ENCODE data around the gene PINLYP.
A peak's percentile ranks its signal among the peaks of the same experiment; 100 is the strongest.

The PINLYP gene

DNA sequence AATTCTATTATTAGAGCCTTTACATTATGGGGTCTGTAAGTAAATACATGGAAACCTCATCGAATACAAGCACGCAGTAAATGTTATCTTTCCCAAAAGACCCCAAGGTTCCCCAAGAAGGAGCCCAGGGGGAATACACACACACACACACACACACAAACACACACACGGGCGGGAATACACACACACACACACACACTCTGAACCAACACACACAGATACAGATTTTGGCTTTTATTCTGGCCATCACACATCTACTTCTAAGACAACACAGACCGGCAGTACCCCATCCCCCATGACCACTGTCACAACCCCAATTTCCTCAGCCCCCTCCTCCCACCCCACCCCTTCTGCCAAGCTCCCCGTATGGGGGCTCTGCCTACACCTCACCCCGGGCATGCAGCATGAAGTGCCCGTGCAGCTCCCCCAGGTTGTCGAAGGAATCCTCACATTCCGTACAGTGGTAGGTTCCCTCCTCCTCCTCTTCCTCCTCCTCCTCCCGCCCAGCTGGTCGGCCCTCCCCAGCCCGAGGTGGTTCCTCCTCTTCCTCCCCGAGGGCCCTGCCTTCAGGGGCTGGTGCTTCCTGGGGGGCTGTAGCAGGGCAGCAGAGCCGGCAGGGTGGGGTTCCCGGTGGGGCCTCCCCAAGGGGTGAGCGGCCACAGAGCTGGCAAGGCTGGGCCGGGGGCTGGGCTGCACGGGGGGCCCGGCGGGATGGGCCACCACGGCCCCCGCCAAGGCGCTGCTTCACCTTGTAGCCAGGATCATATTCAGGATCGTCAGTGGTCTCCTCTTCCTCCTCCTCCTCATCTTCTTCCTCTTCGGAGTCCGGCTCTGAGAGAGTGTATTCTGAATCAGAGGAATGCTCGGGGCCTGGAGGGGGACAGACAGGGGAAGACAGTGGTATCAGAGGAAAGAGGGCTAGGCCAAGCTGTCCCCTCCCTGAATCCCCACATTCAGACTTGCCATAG, 31.9 kb downstream of the PINLYP start:
- DNase-seq = no peak

DNA sequence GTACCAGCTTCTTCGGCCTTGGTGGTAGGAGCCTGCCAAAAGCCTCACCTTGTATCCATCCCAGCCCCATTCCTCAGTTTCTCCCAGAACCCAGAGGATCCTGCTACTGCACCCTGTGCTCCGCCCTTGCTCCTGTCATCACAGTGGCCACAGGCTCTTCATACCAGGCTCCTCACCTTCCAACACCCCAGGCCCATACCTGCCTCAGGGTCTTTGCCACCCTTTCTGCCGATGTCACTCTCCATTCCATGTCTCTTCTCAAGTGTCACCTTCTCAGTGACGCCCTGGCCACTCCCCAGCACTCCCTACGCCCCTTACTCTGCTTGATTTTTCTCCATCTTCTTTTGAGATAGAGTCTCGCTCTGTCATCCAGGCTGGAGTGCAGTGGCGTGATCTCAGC, 34.3 kb downstream of the PINLYP start:
- DNase-seq = no peak

DNA sequence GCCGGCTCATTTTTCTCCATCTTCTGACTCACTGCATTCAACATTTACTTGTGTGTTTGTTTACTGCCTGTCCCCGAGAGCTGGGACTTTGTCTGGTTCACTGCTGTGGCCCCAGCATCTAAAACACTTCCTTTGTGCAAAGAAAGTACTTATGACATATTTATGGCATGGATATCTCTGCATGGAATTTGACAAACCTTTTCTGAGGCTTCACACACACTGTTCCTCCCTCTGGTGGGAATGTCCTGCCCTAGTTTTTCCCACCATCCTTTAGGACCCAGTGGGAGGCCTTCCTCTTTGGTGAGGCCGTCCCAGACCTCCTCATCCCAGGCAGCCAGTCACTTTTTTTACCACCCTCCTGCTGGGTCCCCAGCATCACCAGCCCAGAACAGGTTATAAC, 34.9 kb downstream of the PINLYP start:
- DNase-seq = no peak

DNA sequence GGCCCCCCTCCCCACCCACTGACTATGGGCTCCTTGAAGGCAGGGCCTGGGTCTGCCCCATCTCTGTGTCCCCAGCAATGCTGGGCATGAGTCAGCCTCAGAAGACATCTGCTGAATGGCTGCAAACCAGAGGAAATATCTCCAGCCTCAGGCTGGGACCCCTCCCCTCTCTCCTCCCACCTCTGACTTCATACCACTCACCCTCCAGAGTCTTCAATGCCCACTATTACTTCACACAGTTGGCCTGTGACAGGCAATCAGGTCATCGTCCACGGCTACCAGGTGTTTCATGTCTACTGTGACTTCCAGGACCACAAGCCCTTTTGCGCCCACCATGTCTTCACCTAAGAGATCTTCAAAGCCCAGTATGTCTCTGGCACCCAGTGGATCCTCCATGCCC, 36.2 kb downstream of the PINLYP start, which contains the start of gene SRRM5:
TSS of gene SRRM5 (plus strand) at position 301 of the 400 bp plus-strand sequence. CDS start at position 335, 34 bp downstream.
- DNase-seq = no peak

DNA sequence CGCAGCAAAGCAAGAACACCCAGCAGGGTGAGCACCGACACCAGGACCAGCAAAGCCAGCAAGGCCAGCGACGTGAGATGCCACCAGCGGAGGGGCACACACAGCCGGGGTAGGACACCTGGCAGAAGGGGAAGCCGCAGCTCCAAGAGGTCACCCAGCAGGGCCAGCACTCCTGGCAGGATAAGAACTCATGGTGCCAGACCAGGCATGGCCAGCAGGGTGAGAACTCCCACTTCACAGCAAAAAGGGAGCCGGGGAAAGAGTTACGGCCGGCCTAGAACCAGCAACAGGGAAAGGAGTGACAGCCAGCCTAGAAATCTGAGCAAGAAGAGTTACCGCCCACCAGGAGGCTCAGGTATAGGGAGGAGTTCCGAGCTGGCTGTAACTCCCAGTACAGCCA, 36.8 kb downstream of the PINLYP start:
- DNase-seq = no peak

DNA sequence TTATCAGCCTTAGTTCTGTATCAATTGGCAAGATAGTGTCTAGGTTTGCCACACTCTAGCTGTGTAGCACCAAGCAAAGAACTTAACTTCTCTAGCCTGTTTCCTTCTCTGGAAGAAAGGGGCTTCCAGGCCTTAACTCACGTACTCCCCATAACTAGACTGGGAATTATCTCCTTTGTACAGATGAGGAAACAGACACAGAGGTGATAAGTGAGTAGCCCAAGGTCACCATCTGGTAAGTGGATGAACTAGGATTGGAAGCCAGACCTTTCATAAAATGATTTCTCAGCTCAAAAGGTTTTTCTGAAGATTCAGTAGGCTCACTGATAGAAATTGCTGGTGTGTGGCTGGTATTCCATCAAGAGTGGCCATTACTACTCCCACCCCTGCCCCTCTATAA, 40.7 kb downstream of the PINLYP start:
- no peak for DNase-seq

DNA sequence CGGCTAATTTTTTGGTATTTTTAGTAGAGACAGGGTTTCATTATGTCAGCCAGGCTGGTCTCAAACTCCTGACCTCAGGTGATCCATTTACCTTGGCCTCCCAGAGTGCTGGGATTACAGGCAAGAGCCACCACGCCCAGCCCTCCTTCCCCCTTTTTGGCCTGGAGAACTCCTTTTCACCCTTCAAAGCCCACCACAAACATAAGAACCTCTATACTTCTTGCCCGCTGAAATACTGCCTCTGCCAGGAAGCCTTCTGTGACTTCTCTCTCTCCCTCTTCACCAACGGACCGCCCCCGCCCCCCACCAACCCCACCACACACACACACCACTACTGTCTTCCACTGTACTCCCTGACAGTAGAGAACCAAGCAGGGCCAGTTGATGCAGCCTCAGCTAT, 41.4 kb downstream of the PINLYP start:
- DNase-seq = no peak

DNA sequence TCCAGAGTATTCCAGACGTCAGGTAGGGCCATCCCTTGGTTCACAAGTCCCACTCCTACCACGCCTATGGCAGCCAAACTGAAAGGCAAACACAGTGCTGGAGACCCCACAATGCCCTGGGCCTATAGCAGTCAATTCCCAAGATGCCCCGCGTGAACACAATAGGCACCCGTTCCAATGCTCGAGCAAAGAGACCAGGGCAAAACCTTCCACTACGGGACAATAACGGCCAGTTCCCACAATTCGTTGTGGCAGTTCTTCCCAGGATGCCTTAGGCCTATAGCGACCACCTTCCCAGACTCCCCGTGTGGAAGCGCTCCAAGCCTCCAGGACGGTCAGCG, 43.3 kb downstream of the PINLYP start:
- DNase-seq = peak; percentile 46

DNA sequence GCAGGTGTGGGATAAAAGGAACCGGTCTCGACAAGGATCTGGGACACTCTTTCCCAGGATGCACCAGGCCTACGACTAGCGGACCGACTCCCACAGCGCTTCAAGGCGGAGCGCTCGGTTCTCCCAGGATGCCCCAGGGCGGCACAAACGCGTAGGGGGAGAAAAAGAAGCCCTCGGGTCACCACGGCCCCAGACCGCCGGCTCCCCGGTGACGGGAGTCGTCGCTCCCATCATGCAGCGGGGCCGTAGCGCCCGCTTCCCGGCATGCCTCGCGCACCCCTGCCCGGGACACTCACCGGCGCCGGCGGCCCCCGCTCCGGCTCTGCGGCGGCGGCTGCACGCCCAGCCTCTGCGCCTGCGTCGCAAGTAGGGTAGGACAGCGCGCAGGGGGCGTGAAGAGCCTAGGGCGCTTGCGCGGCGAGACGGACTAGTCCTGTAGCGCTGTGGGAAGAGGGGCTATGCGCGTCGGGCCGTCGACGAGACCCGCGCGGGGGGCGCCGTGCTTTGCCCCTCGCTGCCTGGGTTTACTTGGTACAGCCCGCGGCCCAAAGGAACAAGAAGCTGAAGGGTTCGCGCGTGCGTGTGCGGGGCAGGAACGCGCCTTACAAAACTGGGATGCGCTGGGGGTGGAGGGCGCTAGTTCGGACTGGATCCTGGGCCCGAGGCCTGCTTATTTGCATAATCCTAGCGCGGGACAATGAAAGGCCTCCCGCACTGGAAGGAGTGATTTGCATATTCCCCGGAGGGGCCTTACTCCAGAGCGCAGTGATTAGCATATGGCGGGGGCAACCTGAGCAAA, 43.9 kb downstream of the PINLYP start, which contains the start of gene ZNF428:
TSS of gene ZNF428 (minus strand) at position 368 of the 799 bp plus-strand sequence. CDS start 5,325 bp downstream, outside the sequence.
- DNase-seq = peak; percentile 87

DNA sequence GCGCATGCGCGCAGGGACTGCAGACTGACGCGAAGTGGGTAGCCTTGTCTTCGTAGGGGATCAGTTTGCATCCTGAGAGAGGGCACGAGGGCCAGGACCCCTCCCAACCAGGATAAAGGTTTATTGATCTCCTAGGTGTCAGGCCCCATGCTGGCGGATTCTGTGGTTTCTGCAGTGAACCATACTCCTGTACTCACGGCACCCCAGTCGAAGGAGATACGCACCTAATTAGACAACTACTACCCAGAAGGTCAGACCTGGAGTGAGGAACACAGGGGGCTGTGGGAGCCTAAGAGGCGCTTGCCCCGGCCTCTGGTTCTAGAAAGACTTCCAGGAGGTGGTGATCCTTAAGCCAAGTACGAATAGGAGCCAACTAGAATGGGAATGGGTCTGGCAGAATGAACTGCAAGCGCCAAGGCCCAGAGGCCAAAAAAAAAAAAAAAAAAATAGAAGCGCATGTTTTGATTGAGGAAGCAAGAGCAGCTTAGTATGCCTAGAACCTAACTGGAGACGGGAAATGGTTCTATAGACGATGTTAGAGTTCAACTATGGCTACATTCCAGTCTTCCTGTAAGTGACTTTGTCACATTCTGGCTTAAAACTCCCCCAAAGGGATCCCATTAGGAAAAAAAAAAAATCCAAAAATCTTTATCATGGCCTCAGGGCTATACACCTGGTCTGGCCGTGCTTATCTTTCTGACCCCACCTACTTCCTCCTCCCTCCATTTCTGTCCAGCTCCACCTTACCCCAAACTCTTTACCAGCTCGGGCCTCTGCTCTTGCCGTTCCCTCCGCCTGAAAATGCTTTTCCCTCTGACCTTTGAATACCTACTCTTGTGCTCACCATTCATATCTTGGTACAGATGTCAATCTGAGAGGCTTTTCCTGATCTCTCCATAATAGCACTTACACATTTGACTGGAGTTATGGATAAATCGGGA, 44.7 kb downstream of the PINLYP start:
- DNase-seq = peak; percentile 91

DNA sequence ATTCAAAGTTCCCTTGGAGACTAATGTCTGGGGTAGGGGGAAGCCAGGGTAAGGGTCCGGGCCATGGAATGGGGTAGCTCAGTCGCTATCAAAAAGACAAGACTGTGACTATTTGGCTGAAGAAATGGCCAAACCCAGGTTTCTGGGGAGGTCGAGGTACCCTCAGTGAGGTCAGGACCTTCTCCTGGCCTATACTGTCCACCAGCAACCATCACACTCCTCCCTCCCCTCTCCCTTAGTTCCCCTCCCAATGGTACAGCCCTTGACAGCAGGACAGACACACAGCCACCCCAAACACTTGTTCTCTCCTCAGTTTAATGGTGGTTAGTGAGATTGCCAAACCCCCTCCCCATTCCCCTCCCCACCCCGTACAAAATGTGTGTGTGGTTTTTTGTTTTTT, 46.5 kb downstream of the PINLYP start:
- DNase-seq = no peak

DNA sequence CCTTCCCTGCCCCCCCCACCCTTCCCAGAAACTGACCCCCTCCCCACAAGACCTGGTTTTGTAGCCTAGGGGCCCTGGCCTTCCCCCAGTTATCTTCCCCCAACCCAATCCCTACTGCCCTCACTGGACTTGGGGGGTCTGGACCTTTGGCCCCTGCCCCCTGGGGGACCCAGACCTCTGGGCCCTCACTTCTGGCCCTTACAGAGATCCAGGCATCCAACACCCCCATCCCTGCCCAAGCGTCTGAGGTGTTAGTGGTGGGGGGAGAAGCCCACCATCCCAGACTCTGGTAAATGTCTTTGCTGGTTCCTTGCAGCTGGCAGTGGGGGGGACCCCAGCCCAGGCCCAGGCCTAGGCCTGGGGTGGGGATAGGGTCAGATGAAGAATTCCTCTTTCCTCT, 47.4 kb downstream of the PINLYP start:
- no peak for DNase-seq

DNA sequence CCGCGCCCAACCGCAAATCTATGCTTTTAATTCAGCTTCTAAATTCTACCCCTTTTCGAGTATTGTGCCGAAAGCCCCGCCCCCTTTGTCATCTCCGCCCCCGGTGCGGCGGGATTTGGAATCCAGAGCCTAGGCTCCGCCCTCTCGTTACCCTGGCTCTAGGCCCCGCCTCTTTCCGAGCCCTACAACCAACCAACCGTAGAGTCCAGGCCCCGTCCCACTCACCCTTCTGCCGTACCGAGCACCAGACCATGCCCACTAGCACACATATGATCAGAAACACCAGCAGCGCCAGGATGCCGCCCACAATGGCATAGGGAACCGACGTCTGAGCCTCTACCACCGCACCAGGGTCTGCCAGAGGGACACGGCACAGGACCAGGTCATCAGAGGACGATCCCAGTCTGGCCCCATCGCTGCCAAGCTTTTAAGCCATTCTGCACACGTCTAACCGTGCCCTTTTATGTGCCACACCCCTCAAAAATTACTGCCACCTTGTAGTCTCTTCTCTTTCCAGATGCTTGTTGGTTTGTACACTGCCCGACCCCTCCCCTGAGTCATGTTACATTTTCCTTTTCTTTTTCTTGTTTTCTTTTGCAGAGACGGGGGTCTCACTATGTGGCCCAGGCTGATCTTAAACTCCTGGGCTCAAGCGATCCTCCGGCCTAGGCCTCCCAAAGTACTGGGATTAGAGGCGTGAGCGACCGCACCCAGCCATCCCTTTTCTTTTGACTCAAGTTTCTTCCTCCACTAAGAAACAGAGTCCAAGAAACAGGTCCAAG, 48.5 kb downstream of the PINLYP start:
- peak; percentile 21 for DNase-seq

DNA sequence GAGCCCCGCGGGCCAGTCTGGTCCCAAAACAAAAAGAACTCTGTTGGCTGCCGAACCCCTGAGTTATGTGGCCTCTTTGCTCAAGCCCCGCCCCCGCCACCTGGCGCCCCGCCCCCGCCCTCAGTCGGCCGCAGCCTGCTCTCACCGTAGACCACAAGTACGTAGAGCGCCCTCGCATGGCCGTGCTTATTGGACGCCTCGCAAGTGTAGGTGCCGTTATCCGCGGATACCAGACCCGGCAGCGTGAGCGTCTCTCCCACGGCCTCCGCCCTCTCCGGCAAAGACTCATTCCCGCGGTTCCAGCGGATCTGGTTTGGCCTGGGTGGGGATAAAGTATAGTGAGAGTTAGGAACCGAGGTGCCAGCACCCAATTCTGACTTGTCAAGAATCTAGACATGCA, 49.3 kb downstream of the PINLYP start:
- DNase-seq = peak; percentile 92

DNA sequence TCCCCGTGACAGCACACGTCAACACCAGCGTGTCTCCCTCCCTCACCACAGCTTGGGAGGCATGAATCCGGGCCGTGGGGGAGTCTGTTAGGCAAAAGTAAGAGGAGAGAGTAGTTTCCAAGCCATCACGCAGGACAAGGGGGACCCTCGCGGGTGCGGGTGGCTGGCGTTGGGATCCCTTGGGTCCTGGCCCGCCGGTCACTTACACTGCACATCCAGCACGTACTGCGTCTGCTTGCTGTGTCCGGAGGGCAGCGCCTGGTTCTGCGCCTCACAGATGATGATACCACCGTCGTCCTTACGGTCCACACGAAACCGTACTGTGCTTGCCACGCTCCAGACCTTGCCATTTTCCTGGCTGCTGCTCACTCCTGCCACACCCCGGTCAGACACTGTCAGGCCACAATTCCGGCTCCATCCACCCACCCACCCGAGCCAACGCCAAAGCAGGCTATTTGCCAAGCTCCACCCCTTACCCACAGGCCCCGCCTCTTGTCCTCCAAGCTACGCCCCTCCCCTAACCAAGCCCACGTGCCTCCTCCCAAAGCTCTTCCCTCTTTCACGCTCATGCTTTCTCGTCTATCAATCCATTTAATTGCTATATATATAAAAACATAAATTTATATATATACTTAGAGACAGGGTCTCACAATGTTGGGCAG, 50.4 kb downstream of the PINLYP start:
- peak; percentile 24 for DNase-seq

DNA sequence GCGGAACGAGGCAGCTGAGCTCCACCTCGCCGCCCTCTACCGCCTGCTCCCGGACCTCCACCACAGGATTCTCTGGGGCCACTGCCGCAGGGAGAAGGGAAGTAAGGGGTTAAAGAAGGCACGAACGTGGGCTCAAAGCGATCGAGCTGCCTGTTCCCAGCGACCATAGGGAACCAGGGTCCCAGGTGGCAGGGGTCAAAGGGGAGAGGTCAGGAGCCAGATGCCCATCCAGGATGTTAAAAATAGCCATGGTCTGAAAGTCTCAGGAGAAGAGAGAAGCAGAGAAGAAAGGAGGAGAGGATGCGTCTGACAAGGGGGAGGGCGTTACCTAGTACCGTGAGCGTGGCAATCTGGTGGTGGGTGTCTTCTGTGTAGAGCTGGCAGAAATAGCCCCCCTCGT, 51.2 kb downstream of the PINLYP start:
- no peak for DNase-seq

DNA sequence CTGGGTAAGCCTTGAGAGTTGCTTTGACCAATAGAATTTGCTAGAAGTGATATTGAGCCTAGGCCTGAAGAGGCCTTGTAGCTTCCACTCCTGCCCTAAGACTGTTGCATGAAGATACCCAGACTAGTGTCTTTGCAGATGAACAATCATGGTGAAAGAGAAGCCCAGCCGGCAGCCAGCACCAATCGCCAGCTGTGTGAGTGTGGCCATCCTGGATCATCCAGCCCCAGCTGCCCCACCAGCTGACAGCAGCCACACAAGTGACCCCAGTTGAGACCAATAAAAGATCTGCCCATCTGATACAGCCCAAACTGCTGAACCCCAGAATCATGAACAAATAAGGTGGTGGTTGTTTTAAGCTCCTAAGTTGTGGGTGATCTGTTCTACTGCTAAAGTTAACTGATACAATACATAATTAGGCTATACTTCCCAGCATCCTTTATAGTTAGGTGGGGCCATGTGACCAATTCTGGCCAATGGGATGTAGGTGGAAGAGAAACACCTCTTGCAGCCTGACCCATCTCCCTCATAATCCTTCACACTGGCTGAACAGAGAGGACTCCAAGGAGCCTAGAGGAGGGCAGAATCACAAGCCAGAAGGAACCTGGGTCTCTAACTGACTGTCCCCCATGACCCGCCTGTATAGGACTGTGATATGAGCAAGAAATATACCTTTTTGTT, 53.2 kb downstream of the PINLYP start:
- DNase-seq = no peak

DNA sequence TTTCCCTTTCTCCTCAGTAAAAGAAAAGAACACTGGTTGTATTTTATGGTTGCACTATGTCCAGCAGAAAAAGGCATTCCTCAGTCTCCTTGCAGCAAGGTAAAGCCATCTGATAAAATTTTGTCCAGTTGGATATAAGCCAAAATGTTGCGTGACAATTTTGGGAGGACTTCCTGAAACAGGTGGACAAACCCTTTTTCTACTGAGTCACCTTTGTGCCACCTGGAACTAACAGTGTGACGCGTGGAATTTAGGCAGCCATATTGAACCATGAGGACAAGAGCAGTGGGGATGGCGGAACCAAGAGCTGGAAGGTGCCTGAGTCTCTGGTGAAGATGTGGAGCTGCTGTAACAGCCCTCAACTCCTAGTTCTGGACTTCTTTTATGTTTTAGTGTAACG, 55.9 kb downstream of the PINLYP start:
- DNase-seq = no peak
